ENCODE data around the gene TUBE1.

- no peak for TF ChIP-seq CTCF (IDR thresholded peaks at IDR 0.05; ENCODE audit: low read length)
- no peak for TF ChIP-seq EZH2 (optimal IDR thresholded peaks at IDR 0.05; ENCODE audit: low read depth, low read length)
Observed at GRCh38 chr6:112122756-112123155, 35.5 kb upstream of the TUBE1 start.
